Ovary (tissue), 9 donors: ENCODE measurements around the gene DCLK3. TPM values are rescaled to one million over a fixed set of nuclear protein-coding genes. Genes with fewer than 3 reads are reported as not detected.

Source experiments
- DNase-seq, 5 donors: peaks; one replicate each; pipeline ENCODE4 v3.0.0-alpha.2; 2019 to 2020
- H3K27ac ChIP-seq, 2 donors: fragments of 200-600 bp; one replicate each; pipeline versions ENCODE4 v1.5.1 to v1.8.0; 2019 to 2022
- H3K27me3 ChIP-seq: fragments of 200-600 bp; one replicate; pipeline ENCODE4 v1.8.0; 2022
- H3K36me3 ChIP-seq: fragments of 200-600 bp; sonication (generic); one replicate; pipeline ENCODE4 v1.5.1; 2019
- H3K4me1 ChIP-seq: one replicate; pipeline ENCODE4 v1.8.1; 2013; ENCODE audit warnings: mild to moderate bottlenecking, moderate library complexity; ENCODE audit not compliant: insufficient read depth
- H3K4me3 ChIP-seq: fragments of 200-600 bp; sonication (generic); one replicate; pipeline ENCODE4 v1.5.1; 2017
- H3K9me3 ChIP-seq, 2 donors: fragments of 200-600 bp in 1 of 2; sonication (generic) in 1 of 2; one replicate each; pipeline versions ENCODE4 v1.5.1 to v1.8.1; 2013 to 2019; ENCODE audit warnings: mild to moderate bottlenecking in 1 of 2, moderate library complexity in 1 of 2
- CTCF ChIP-seq, 3 donors: fragments of 450-650 bp in 2 of 3; fragments of 200-600 bp in 1 of 3; IDR thresholded peaks; one replicate each; pipeline versions ENCODE4 v1.5.1 to v1.8.0; 2016 to 2022; ENCODE audit warnings: antibody characterized with exemption in 3 of 3, mild to moderate bottlenecking in 1 of 3
- EP300 ChIP-seq: sonication (generic); formaldehyde crosslinking; IDR thresholded peaks from one replicate; pipeline ENCODE4 v1.6.1; 2017; ENCODE audit warnings: antibody characterized with exemption
- POLR2A ChIP-seq: fragments of 450-650 bp; IDR thresholded peaks from one replicate; pipeline ENCODE4 v1.6.1; 2017; ENCODE audit warnings: antibody characterized with exemption, mild to moderate bottlenecking, moderate library complexity
- WGBS, 3 donors: extraction: QIAGEN DNeasy Blood & Tissue Kit in 1 of 3; methylation state at CpG; one replicate each; pipeline versions ENCODE4 v1.1.5 to v1.1.7; 2013 to 2017; 5-methylcytosine and 5-hydroxymethylcytosine counted together
- intact Hi-C, 4 donors: fragments of 100-400 bp; cut with DNase I; formaldehyde crosslinking; loops; one replicate each; pipeline versions ENCODE4 v1.11.0 to v1.15.1; 2022 to 2023
- polyA plus RNA-seq, 2 donors: library from polyadenylated mRNA; stranded (reverse); fragments of 200-250 nt in 1 of 2; fragments of 350-450 nt in 1 of 2; fragmentation: Illumina TruSeq in 1 of 2; extraction: RNeasy Lipid Tissue Mini Kit (QIAGEN cat#74804) in 1 of 2; gene quantifications; one replicate each; pipeline ENCODE4 v1.2.3, GENCODE V29; 2013 to 2014
- total RNA-seq, 7 donors: library from RNA; depleted of rRNA in 2 of 7; stranded (reverse); fragments of >200 nt in 2 of 7; fragmentation: NEBNext Ultra II Directional in 3 of 7; extraction: Animal tissue kit (Norgen Biotek cat#: 25700) in 3 of 7; gene quantifications; one replicate each; pipeline versions ENCODE4 v1.1.0 to v1.2.4, GENCODE V29; 2016 to 2023
- donor health status: DM: no; HTN: no; CAD: no; lungs with moderate emphysema.
- donor health status: DM: no; HTN: no; CAD: no.
- donor health status: Bipolar disorder and iron deficiency.
- donor health status: DM: yes; HTN: yes; CAD: no.
- donor health status: DM: no; HTN: no; CAD: no.
- donor health status: DM: yes; HTN: yes; CAD: no.

The DCLK3 gene
- total and polyA plus RNA-seq, 9 donors: under 0.01 to 0.12 (median 0.05) TPM; not detected in 4

GRCh38 chr3:36695113-36695768, 69.1 kb downstream of the DCLK3 start:
- Histone ChIP-seq H3K27ac (no peak overlapping the region), H3K4me3 (no peak overlapping the region), H3K9me3 (no peaks in the 10 kb centered on the region), H3K36me3 (no peaks in the 10 kb centered on the region), H3K4me1 (no peaks in the 10 kb centered on the region), H3K27me3 (no peaks in the 10 kb centered on the region)
- 61 to 70% (median 67%) methylated on average over 3 of the region's 3 CpGs for WGBS, 3 donors
- TF ChIP-seq EP300: no peak
- no peak for TF ChIP-seq POLR2A
- TF ChIP-seq CTCF (IDR thresholded peaks at IDR 0.05): no peak
- intact Hi-C loops: no loop called here
- DNase-seq: no peak

GRCh38 chr3:36693670-36694069, 70.7 kb downstream of the DCLK3 start:
- TF ChIP-seq EP300: no peak
- TF ChIP-seq POLR2A: no peak
- TF ChIP-seq CTCF (IDR thresholded peaks at IDR 0.05): no peak
- no peak overlapping the region for H3K4me3 ChIP-seq
- H3K36me3 ChIP-seq: no peaks in the 10 kb centered on the region
- 83 to 91% (median 86%) methylated on average over 4 of the region's 4 CpGs for WGBS, 3 donors
- no peaks in the 10 kb centered on the region for H3K4me1 ChIP-seq
- no peaks in the 10 kb centered on the region for H3K27me3 ChIP-seq
- H3K9me3 ChIP-seq: no peaks in the 10 kb centered on the region
- no peak overlapping the region for H3K27ac ChIP-seq
- intact Hi-C loops: no loop called here
- no peak for DNase-seq

GRCh38 chr3:36689560-36689959, 74.8 kb downstream of the DCLK3 start:
- H3K4me1 ChIP-seq: no peaks in the 10 kb centered on the region
- no peak for DNase-seq
- H3K36me3 ChIP-seq: no peaks in the 10 kb centered on the region
- TF ChIP-seq EP300 (no peak), CTCF (IDR thresholded peaks at IDR 0.05) (no peak), POLR2A (no peak)
- no peaks in the 10 kb centered on the region for H3K27me3 ChIP-seq
- H3K4me3 ChIP-seq: no peak overlapping the region
- intact Hi-C loops: no loop called here
- H3K9me3 ChIP-seq: no peaks in the 10 kb centered on the region
- no peak overlapping the region for H3K27ac ChIP-seq
- 64 to 73% (median 70%) methylated on average over 4 of the region's 4 CpGs for WGBS, 3 donors

GRCh38 chr3:36688815-36689214, 75.5 kb downstream of the DCLK3 start:
- Histone ChIP-seq H3K9me3 (no peaks in the 10 kb centered on the region), H3K4me1 (no peaks in the 10 kb centered on the region), H3K36me3 (no peaks in the 10 kb centered on the region), H3K27me3 (no peaks in the 10 kb centered on the region), H3K27ac (no peak overlapping the region), H3K4me3 (no peak overlapping the region)
- DNase-seq: no peak
- TF ChIP-seq CTCF (IDR thresholded peaks at IDR 0.05) (no peak), POLR2A (no peak)
- intact Hi-C loops: no loop called here
- 9 to 24% (median 15%) methylated on average over 2 of the region's 2 CpGs for WGBS, 3 donors
